HG03571 (cell line): ENCODE measurements around the gene DCAF5.
A peak's percentile ranks its signal among the peaks of the same experiment; 100 is the strongest.
"Not testable (repeated sequence)": the region's sequence is repeated elsewhere in the genome, so short reads cannot be mapped to it uniquely, and the experiment has no call there.

Experiments
- ATAC-seq: cut with Tn5 transposase; IDR thresholded peaks from one replicate; pipeline ENCODE4 v1.9.1; 2021; ENCODE audit not compliant: unreplicated experiment

DCAF5 gene

GRCh38 chr14:69152902-69153151 is at the start of gene DCAF5:
Gene DCAF5 (minus strand): TSS chr14:69153119. CDS start chr14:69152978, 141 bp downstream.
- ATAC-seq, result no peak

- no peak for ATAC-seq
These were observed 46.9 kb upstream of the DCAF5 start for GRCh38 chr14:69199786-69200185.

GRCh38 chr14:69193721-69194120 is 40.8 kb upstream of the DCAF5 start:
- ATAC-seq, result no peak

- ATAC-seq, result peak; percentile 92
These were observed 38.6 kb upstream of the DCAF5 start, which contains the start of gene EXD2 for GRCh38 chr14:69191340-69192111. Gene EXD2 (plus strand): TSS chr14:69191498. CDS start chr14:69209471, 17,973 bp downstream.

- ATAC-seq, result no peak
These were observed 37.3 kb upstream of the DCAF5 start for GRCh38 chr14:69190191-69190590.

GRCh38 chr14:69183735-69184134 is 30.8 kb upstream of the DCAF5 start:
- no peak for ATAC-seq

GRCh38 chr14:69182580-69182979 is 29.7 kb upstream of the DCAF5 start:
- ATAC-seq, result not testable (repeated sequence)

GRCh38 chr14:69181491-69181890 is 28.6 kb upstream of the DCAF5 start:
- no peak for ATAC-seq

- no peak for ATAC-seq
These were observed 22.2 kb upstream of the DCAF5 start for GRCh38 chr14:69175130-69175529.

GRCh38 chr14:69171569-69171968 is 18.6 kb upstream of the DCAF5 start:
- no peak for ATAC-seq

GRCh38 chr14:69170839-69171238 is 17.9 kb upstream of the DCAF5 start:
- ATAC-seq, result no peak

GRCh38 chr14:69165787-69166186 is 12.9 kb upstream of the DCAF5 start:
- not testable (repeated sequence) for ATAC-seq

GRCh38 chr14:69161590-69161989 is 8.7 kb upstream of the DCAF5 start:
- no peak for ATAC-seq

GRCh38 chr14:69156224-69156623 is 3.3 kb upstream of the DCAF5 start:
- ATAC-seq, result no peak

GRCh38 chr14:69154779-69155178 is 1.9 kb upstream of the DCAF5 start:
- ATAC-seq, result no peak

GRCh38 chr14:69153873-69154270 is 953 bp upstream of the DCAF5 start:
- no peak for ATAC-seq

- ATAC-seq, result peak; percentile 78
These were observed 393 bp upstream of the DCAF5 start for GRCh38 chr14:69153152-69153872.

GRCh38 chr14:69152181-69152901 is 578 bp downstream of the DCAF5 start:
- no peak for ATAC-seq

GRCh38 chr14:69151458-69152180 is 1.3 kb downstream of the DCAF5 start:
- peak; percentile 32 for ATAC-seq

GRCh38 chr14:69149461-69150244 is 3.3 kb downstream of the DCAF5 start:
- no peak for ATAC-seq
